Activated naive CD8-positive, alpha-beta T cell (primary cell): ENCODE measurements around the gene RANBP17.
"Not testable (repeated sequence)": the region's sequence is repeated elsewhere in the genome, so short reads cannot be mapped to it uniquely, and the experiment has no call there.

ENCODE experiments used
- H3K27ac Mint-ChIP-seq: one replicate; pipeline ENCODE4 v1.8.0; 2021; ENCODE audit warnings: mixed read lengths
- H3K27me3 Mint-ChIP-seq: one replicate; pipeline ENCODE4 v1.8.0; 2021; ENCODE audit warnings: mixed read lengths
- H3K36me3 Mint-ChIP-seq: one replicate; pipeline ENCODE4 v1.8.0; 2021; ENCODE audit warnings: mixed read lengths
- H3K4me1 Mint-ChIP-seq: one replicate; pipeline ENCODE4 v1.8.0; 2021; ENCODE audit warnings: low read depth, mixed read lengths
- H3K4me3 Mint-ChIP-seq: one replicate; pipeline ENCODE4 v1.8.0; 2021; ENCODE audit warnings: mild to moderate bottlenecking, mixed read lengths
- H3K9me3 Mint-ChIP-seq: one replicate; pipeline ENCODE4 v1.8.0; 2021; ENCODE audit warnings: low read depth, mixed read lengths

The RANBP17 gene

GRCh38 chr5:170941788-170942187 is 80.0 kb downstream of the RANBP17 start:
- Mint-ChIP-seq H3K27ac (no peak overlapping the region), H3K27me3 (peaks cover 13% of the 10 kb centered on the region), H3K4me3 (no peak overlapping the region), H3K4me1 (no peaks in the 10 kb centered on the region), H3K9me3 (no peaks in the 10 kb centered on the region), H3K36me3 (no peaks in the 10 kb centered on the region)

- Mint-ChIP-seq H3K9me3 (no peaks in the 10 kb centered on the region), H3K4me3 (no peak overlapping the region), H3K36me3 (no peaks in the 10 kb centered on the region), H3K4me1 (no peaks in the 10 kb centered on the region), H3K27ac (no peak overlapping the region), H3K27me3 (peaks cover 8% of the 10 kb centered on the region)
Measured at GRCh38 chr5:170945275-170945674, 83.5 kb downstream of the RANBP17 start.

DNA sequence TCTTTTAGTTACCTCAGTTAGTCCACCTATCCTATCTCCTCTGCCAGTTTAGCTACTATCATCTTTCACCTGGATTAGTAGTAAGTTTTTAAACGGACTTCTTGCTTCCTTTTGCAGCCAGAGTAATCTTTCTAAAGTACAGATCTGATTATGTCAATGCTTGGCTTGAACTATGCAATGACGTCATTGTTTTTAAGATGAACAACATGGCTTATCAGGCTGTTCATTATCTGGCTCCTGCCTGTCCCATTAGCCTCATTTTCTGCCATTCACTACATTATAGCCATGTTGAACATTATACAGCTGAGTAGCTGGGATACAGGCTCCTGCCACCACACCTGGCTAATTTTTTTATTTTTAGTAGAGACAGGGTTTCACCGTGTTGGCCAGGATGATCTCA is 98.7 kb downstream of the RANBP17 start:
- Mint-ChIP-seq H3K9me3 (no peaks in the 10 kb centered on the region), H3K27me3 (no peaks in the 10 kb centered on the region), H3K4me1 (no peaks in the 10 kb centered on the region), H3K27ac (no peak overlapping the region), H3K4me3 (no peak overlapping the region), H3K36me3 (no peaks in the 10 kb centered on the region)

- H3K27ac Mint-ChIP-seq, result no peak overlapping the region
- H3K9me3 Mint-ChIP-seq, result no peaks in the 10 kb centered on the region
- H3K4me1 Mint-ChIP-seq, result no peaks in the 10 kb centered on the region
- H3K36me3 Mint-ChIP-seq, result no peaks in the 10 kb centered on the region
- H3K4me3 Mint-ChIP-seq, result no peak overlapping the region
- H3K27me3 Mint-ChIP-seq, result no peaks in the 10 kb centered on the region
Measured at GRCh38 chr5:170963521-170963920, 101.7 kb downstream of the RANBP17 start.

DNA sequence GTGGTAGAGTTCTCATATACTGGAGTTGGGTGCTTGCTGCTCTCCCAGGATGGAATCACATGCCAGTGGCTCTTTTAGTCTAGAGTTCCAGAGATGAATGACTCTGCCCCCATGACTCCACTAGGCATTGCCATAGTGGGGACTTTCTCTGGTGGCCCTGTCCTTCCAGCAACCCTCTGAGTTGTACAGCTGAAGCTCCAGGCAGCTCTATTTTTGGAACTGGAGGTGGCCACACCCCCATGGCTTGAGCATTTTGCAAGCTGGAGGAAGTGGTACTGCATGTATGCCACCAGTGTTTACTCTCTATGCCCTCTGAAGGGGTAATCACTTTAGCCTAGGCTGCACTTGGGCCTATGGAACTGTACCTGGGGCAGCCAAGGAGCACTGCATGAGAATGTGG is 112.6 kb downstream of the RANBP17 start:
- no peak overlapping the region for H3K27ac Mint-ChIP-seq
- H3K36me3 Mint-ChIP-seq, result no peaks in the 10 kb centered on the region
- H3K4me3 Mint-ChIP-seq, result no peak overlapping the region
- H3K4me1 Mint-ChIP-seq, result no peaks in the 10 kb centered on the region
- no peaks in the 10 kb centered on the region for H3K9me3 Mint-ChIP-seq
- H3K27me3 Mint-ChIP-seq, result no peaks in the 10 kb centered on the region

DNA sequence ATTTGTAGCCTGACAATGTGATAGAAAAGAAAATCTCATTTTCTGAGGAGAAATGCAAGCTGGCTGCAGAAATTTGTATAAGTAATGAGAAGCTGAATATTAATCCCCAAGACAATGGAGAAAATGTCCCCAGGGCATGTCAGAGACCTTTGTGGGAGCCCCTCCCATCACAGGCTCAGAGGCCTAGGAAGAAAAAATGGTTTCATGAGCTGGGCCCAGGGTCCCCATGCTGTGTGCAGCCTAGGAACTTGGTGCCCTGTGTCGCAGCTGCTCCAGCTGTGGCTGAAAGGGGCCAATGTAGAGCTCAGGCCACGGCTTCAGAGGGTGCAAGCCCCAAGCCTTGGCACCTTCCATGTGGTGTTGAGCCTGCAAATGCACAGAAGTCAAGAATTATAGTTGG is 118.4 kb downstream of the RANBP17 start:
- H3K9me3 Mint-ChIP-seq, result peaks cover 16% of the 10 kb centered on the region
- H3K36me3 Mint-ChIP-seq, H3K4me1 Mint-ChIP-seq, H3K27me3 Mint-ChIP-seq, H3K4me3 Mint-ChIP-seq, H3K27ac Mint-ChIP-seq: not testable (repeated sequence)

- H3K27ac Mint-ChIP-seq, result no peak overlapping the region
- H3K9me3 Mint-ChIP-seq, result peaks cover 10% of the 10 kb centered on the region
- H3K36me3 Mint-ChIP-seq, result no peaks in the 10 kb centered on the region
- no peaks in the 10 kb centered on the region for H3K4me1 Mint-ChIP-seq
- no peak overlapping the region for H3K4me3 Mint-ChIP-seq
- no peaks in the 10 kb centered on the region for H3K27me3 Mint-ChIP-seq
Measured at GRCh38 chr5:170985486-170985885, 123.7 kb downstream of the RANBP17 start.

GRCh38 chr5:170986598-170986997 is 124.8 kb downstream of the RANBP17 start:
- Mint-ChIP-seq H3K4me3 (no peak overlapping the region), H3K9me3 (peaks cover 4% of the 10 kb centered on the region), H3K27ac (no peak overlapping the region), H3K36me3 (no peaks in the 10 kb centered on the region), H3K4me1 (no peaks in the 10 kb centered on the region), H3K27me3 (no peaks in the 10 kb centered on the region)

DNA sequence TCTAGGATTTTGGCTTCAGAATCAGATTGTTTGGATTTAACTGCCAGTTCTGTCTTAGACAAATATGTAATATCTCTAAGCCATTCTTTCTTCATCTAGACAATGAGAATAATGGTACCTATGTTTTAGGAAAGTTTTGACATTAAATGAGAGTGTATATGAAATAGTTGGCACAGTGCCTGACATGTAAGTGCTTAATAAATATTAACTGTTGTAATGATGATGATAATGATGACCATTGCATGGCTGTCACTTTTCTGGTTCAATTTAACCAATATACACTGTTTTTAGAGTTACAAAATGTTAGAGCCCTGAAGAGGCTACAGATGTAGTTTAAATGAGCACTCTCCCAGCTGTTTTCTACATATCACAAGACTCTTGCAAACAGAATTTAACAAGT is 131.7 kb downstream of the RANBP17 start:
- no peak overlapping the region for H3K27ac Mint-ChIP-seq
- H3K9me3 Mint-ChIP-seq, result no peaks in the 10 kb centered on the region
- no peaks in the 10 kb centered on the region for H3K27me3 Mint-ChIP-seq
- no peak overlapping the region for H3K4me3 Mint-ChIP-seq
- no peaks in the 10 kb centered on the region for H3K4me1 Mint-ChIP-seq
- H3K36me3 Mint-ChIP-seq, result no peaks in the 10 kb centered on the region

- Mint-ChIP-seq H3K9me3 (peaks cover 4% of the 10 kb centered on the region), H3K4me3 (no peak overlapping the region), H3K4me1 (no peaks in the 10 kb centered on the region), H3K27ac (no peak overlapping the region), H3K27me3 (no peaks in the 10 kb centered on the region), H3K36me3 (no peaks in the 10 kb centered on the region)
Measured at GRCh38 chr5:171010086-171010485, 148.3 kb downstream of the RANBP17 start.

DNA sequence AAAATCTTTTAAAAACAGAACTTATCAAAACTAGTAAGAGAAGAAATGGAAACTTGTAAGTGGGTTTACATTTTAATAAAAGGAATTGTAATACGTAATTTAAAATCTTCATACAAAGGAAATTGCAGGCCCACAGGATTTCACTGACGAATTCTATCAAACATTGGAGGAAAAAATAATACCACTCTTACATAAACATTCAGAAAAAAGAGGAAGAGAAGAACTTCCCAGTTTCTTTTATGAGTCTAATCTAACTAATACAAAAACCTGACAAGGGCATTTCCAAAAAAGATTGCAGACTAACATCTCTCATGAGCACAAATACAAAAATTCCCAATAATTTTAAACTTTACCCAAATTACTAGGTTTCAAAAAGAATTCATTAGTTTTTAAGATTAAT is 149.0 kb downstream of the RANBP17 start:
- no peak overlapping the region for H3K4me3 Mint-ChIP-seq
- no peak overlapping the region for H3K27ac Mint-ChIP-seq
- H3K27me3 Mint-ChIP-seq, result no peaks in the 10 kb centered on the region
- H3K4me1 Mint-ChIP-seq, result no peaks in the 10 kb centered on the region
- H3K36me3 Mint-ChIP-seq, result no peaks in the 10 kb centered on the region
- H3K9me3 Mint-ChIP-seq, result peaks cover 4% of the 10 kb centered on the region

- no peaks in the 10 kb centered on the region for H3K36me3 Mint-ChIP-seq
- no peak overlapping the region for H3K4me3 Mint-ChIP-seq
- no peaks in the 10 kb centered on the region for H3K4me1 Mint-ChIP-seq
- no peak overlapping the region for H3K27ac Mint-ChIP-seq
- peaks cover 15% of the 10 kb centered on the region for H3K9me3 Mint-ChIP-seq
- no peaks in the 10 kb centered on the region for H3K27me3 Mint-ChIP-seq
Measured at GRCh38 chr5:171023508-171023907, 161.7 kb downstream of the RANBP17 start.

- H3K9me3 Mint-ChIP-seq, result peaks cover 15% of the 10 kb centered on the region
Measured at GRCh38 chr5:171024084-171024483, 162.3 kb downstream of the RANBP17 start.

GRCh38 chr5:171029401-171029800 is 167.6 kb downstream of the RANBP17 start:
- Mint-ChIP-seq H3K27me3 (no peaks in the 10 kb centered on the region), H3K9me3 (peaks cover 10% of the 10 kb centered on the region), H3K4me1 (no peaks in the 10 kb centered on the region), H3K36me3 (no peaks in the 10 kb centered on the region), H3K27ac (no peak overlapping the region), H3K4me3 (no peak overlapping the region)

More at GRCh38 chr5:171024084-171024483, 162.3 kb downstream of the RANBP17 start:
- Mint-ChIP-seq H3K4me3 (no peak overlapping the region), H3K4me1 (no peaks in the 10 kb centered on the region), H3K36me3 (no peaks in the 10 kb centered on the region), H3K27ac (no peak overlapping the region), H3K27me3 (no peaks in the 10 kb centered on the region)

DNA sequence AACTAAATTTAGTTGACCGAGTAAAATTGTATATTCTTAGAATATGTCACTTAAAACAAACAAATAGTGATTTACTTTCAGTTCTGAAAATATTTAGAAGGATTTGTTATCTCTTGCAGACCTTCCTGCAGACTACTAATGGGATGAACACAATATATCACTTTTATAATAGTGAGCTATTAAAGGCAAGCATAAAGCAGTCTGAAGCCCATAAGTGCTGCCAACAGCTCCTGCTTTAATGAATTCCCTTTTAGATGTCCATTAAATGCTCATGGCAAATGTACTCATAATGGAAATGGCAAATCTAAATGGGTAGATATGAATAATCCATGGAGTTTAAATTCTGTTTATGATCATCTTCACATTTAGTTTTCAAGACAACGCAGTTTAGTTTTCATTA is 170.2 kb downstream of the RANBP17 start:
- no peak overlapping the region for H3K27ac Mint-ChIP-seq
- H3K4me3 Mint-ChIP-seq, result no peak overlapping the region
- no peaks in the 10 kb centered on the region for H3K27me3 Mint-ChIP-seq
- no peaks in the 10 kb centered on the region for H3K4me1 Mint-ChIP-seq
- H3K36me3 Mint-ChIP-seq, result no peaks in the 10 kb centered on the region
- no peaks in the 10 kb centered on the region for H3K9me3 Mint-ChIP-seq

DNA sequence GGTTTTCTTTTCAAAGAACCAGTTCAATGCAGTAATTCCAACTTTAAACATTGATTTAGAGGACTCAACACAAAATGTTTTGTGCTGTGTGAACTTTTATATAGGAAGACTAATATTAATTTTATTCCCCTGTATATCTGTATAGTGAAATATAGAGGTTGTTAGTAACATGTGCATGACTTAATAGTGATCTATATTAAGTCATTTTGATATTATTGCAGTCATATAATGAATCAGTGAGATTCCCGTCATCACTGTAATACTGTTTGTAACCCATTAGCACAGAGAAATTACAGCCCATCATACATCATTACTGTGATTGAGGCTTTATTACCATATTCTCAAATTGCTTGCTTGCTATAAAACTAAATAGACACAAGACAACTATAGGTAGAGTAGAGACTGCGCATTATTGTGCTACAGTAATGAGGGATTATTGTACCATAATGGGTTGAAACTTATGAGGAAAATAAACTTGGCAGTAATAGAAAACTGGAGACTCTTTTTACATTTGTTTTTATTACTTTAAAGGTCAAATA is 170.7 kb downstream of the RANBP17 start:
- Mint-ChIP-seq H3K4me1 (no peaks in the 10 kb centered on the region), H3K4me3 (no peak overlapping the region), H3K36me3 (no peaks in the 10 kb centered on the region), H3K27ac (no peak overlapping the region), H3K9me3 (no peaks in the 10 kb centered on the region), H3K27me3 (no peaks in the 10 kb centered on the region)
